D341Med (cell line): ENCODE results near the gene AMDHD2.

Source experiments
- DNase-seq: peaks from one replicate; pipeline ENCODE4 v3.0.0; 2012; ENCODE audit warnings: low spot score

AMDHD2 gene

GRCh38 chr16:2482708-2483534 lies 37.2 kb upstream of the AMDHD2 start:
- no peak for DNase-seq

- DNase-seq: no peak
Observed at GRCh38 chr16:2483939-2484897, 36.0 kb upstream of the AMDHD2 start.

- no peak for DNase-seq
Observed at GRCh38 chr16:2484898-2485508, 35.2 kb upstream of the AMDHD2 start.

GRCh38 chr16:2485811-2486507 lies 34.2 kb upstream of the AMDHD2 start:
- DNase-seq: no peak

- DNase-seq: no peak
Observed at GRCh38 chr16:2486645-2487516, 33.3 kb upstream of the AMDHD2 start.

DNA sequence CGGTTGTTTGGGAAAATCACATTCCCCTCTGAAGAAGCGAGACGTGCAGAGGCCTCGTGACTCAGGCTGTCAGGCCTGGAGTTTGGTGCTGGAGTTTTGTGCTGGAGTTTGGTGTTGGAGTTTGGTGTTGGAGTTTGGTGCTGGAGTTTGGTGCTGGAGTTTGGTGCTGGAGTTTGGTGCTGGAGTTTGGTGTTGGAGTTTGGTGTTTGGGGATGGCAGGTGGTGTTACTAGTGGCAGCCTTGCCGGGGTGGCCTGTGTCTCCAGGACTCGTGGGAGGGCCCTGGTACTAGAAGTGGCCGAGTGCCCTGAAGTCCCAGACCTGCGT lies 32.7 kb upstream of the AMDHD2 start:
- no peak for DNase-seq

- no peak for DNase-seq
Observed at GRCh38 chr16:2487903-2488531, 32.2 kb upstream of the AMDHD2 start.

DNA sequence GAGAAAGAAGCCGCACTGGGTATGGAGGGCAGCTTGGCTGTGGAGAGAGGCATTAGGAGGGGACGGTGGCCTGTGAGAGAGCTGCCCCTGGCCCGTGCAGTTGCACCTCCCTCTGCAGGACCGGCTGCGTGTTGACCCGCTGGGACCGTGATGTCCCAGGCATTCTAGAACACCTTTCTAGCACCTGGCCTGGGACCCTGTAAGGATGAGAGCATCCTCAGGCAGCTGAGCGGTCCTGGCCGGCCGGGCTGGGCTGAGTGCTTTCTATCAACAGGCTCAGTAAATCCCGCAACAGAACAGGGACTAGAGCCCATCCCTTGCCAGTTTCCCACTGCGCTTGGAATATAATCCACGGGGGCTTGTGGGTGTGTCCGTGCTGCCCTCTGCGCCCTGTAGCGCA lies 30.6 kb upstream of the AMDHD2 start:
- DNase-seq: no peak

DNA sequence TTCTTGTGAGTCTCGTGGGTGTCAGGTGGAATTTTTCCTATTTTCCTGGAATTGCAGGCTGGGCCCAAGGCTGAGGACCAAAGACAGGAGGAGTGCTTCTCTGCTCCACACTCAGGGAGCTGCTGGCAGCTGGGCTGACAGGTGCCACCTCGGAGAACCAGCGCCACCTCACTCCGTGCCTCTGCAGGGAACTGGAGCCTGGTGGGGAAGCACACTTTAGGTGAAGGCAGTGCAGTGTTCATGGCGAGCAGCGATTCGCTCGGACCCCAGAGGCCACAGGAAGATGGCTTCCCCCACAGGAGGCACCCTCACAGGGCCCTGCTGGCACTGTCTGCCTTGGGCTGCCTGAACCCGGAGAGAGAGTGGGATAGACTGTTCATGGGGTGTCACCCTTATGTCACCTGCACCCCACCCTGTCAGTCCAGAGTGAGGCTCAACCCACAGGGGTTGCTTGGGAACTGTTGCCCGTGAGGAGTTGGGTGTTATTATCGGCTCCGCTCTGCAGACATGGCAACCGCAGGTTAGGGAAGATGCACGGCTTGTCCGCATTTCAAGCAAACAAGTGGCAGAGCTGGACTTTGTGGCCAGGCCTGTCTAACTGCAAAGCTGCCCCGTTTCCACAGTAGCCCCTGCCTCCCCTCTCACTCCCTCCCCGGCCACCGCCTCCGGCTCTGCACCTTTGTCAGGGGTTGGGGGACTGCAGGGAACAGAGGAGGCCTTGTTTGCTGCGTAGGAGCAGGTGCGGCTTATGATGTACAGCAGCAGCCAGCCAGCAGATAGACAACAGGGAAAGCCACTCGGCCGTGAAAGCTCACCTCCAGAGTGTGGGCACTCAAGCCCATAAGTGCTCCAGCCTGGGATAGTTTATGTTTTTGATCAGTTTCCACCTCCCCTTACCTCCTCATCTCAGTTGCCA lies 29.7 kb upstream of the AMDHD2 start:
- DNase-seq: no peak

GRCh38 chr16:2492292-2492691 lies 27.9 kb upstream of the AMDHD2 start:
- DNase-seq: no peak

GRCh38 chr16:2493605-2494004 lies 26.6 kb upstream of the AMDHD2 start:
- DNase-seq: no peak

GRCh38 chr16:2494616-2495015 lies 25.6 kb upstream of the AMDHD2 start:
- no peak for DNase-seq

DNA sequence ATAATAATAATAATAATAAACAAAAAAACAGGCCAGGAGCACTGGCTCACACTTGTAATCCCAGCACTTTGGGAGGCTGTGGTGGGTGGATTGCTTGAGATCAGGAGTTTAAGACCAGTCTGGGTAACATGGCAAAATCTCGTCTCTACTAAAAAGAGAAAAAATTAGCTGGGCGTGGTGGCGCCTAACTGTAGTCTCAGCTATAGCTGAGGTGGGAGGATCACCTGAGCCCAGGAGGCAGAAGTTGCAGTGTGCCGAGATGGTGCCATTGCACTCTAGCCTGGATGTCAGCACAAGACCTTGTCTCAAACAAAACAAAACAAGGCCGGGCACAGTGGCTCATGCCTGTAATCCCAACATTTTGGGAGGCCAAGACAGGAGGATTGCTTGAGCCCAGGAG lies 25.1 kb upstream of the AMDHD2 start:
- DNase-seq: no peak

DNA sequence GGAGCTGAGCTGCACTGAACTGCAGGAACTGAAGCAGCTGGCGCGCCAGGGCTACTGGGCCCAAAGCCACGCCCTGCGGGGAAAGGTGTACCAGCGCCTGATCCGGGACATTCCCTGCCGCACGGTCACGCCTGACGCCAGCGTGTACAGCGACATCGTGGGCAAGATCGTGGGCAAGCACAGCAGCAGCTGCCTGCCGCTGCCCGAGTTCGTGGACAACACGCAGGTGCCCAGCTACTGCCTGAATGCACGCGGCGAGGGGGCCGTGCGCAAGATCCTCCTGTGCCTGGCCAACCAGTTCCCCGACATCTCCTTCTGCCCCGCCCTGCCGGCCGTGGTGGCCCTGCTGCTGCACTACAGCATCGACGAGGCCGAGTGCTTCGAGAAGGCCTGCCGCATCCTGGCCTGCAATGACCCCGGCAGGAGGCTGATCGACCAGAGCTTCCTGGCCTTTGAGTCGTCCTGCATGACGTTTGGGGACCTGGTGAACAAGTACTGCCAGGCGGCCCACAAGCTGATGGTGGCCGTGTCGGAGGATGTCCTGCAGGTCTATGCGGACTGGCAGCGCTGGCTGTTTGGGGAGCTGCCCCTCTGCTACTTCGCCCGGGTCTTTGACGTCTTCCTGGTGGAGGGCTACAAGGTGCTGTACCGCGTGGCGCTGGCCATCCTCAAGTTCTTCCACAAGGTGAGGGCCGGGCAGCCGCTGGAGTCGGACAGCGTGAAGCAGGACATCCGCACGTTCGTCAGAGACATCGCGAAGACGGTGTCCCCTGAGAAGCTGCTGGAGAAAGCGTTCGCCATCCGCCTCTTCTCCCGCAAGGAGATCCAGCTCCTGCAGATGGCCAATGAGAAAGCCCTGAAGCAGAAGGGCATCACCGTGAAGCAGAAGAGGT lies 23.7 kb upstream of the AMDHD2 start:
- no peak for DNase-seq

GRCh38 chr16:2497116-2497630 lies 23.0 kb upstream of the AMDHD2 start:
- DNase-seq: peak; percentile 74

DNA sequence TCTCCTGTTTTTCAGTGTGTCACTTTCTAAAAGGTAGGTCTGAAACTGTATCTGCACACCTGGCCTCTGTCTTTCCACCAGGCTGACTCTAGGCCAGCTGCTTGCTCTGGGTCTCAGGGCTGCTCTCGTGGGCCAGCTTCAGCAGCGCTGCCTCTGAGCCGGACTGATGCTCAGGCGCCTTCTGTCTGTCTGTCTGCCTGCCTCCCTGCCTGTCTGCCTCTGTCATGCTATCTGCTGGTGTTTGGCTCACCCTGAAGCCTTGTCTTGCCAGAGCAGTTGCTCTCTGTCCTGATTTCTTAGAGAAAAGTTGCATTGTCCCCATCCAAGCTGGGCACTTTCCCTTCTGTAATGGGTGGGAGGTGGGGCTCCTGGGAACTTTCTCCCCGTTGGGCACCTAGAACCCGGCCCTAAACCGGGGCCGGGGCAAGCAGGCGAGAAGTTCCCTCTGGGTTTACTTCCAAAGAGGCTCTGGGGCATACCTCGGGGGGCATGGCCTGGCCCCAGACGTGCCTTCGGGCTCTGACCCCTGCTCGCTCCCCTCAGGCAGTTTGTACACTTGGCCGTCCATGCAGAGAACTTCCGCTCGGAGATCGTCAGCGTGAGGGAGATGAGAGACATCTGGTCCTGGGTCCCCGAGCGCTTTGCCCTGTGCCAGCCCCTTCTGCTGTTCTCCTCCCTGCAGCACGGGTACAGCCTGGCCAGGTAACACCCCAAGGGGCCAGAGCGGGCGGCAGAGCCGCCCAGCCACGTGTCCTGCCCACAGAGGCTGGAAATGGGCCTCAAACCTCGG lies 22.3 kb upstream of the AMDHD2 start:
- no peak for DNase-seq

- DNase-seq: no peak
Observed at GRCh38 chr16:2498531-2499253, 21.5 kb upstream of the AMDHD2 start.
